HG02852 (cell line): ENCODE measurements around the gene CPXM1.
"Not testable (repeated sequence)": the region's sequence is repeated elsewhere in the genome, so short reads cannot be mapped to it uniquely, and the experiment has no call there.

Experiments used
- ATAC-seq: cut with Tn5 transposase; IDR thresholded peaks from one replicate; pipeline ENCODE4 v1.9.1; 2021; ENCODE audit warnings: mild to moderate bottlenecking, moderate library complexity; ENCODE audit not compliant: unreplicated experiment

The CPXM1 gene

DNA sequence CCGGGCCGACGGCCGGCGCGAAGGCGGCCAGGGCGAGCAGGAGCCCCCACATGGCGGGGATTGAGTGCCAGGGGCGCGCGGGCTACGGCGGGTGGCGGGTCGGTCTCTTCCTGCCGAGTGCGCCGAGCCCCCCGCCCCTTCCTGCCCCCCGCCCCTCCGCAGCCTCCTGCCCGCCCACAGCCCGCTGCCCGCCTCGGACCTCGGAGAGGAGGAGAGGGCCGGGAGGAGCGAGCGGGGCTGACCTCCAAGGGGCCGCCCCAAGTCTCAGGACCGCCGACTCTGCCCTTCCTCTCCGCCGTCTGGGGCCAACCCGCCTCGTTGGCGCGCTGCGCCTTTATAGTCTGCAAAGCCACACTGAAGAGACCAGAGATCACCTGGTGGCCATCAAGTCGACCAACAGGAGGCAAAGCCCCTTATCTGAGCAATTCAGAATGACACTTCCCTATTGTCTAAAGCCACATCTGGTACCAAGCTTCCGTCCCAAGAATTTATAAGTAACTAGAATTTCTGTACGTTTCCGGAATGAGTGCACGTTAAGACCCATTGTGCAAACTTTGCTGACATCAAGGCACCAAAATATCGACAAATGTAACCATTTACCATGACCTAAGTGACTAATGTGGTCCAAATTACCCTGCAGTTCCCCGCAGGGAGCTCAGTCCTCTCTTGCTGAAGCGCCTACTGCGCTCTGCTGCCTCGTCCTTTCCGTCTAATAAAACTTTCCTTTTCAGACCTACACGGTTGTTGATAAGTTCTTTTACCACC is at the start of gene CPXM1:
Gene CPXM1 (minus strand): TSS at position 107 of the 765 bp plus-strand sequence. CDS start 55 bp downstream, at position 52.
- ATAC-seq, result no peak

DNA sequence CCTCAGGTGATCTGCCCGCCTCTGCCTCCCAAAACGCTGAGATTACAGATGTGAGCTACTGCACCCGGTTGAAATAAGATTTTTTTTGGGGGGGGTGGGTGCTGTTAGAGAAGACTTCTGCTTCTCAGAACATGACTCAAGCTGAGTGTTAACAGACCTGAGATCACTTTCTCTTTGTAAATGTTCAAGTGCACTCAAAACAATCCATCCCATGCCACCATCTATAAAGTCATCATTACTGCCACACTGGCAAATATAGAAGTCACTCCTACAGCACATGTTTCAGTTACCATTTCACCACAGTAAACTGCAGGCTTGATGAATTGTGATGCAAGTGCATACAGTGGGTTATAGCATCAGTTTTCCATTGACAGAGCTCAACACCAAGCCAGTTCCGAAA is 49.1 kb upstream of the CPXM1 start:
- no peak for ATAC-seq

DNA sequence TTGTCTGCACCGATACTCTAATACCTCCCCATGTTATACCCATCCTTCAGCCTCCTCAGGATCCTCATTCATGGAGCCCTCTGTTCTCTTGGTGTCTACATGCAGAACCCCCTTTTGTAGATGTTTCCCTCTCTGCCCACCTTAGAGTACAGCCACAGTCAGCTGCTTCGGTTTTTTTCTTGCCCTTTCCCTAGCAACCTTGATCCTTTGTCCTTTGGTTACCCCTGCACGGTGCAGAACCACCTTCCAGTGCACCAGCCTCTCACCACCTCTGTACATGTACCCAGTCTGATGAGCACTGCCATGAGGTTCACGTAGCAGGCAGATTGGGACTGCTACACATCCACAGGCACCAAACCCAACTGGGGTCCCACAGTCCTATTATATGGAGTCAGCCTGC is 47.4 kb upstream of the CPXM1 start:
- no peak for ATAC-seq

DNA sequence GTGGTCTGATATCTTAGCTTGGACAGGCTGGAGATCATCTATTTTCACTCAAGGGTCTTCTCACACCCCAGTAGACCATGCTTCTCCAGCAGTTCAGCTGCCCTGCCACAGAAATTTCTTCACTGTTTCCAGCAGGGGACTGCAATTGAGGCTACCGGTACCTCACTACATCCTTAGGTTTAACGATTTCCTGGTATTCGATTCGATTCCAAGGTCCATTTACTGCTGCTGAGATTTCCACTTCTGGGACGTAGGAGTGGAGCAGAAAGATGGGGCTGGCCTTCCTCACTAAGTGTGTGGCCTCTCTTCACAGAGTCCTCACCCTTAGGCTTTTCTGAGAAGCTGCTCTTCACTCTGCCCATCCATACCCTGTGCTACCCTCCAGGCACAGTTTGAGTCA is 46.3 kb upstream of the CPXM1 start:
- ATAC-seq, result no peak

DNA sequence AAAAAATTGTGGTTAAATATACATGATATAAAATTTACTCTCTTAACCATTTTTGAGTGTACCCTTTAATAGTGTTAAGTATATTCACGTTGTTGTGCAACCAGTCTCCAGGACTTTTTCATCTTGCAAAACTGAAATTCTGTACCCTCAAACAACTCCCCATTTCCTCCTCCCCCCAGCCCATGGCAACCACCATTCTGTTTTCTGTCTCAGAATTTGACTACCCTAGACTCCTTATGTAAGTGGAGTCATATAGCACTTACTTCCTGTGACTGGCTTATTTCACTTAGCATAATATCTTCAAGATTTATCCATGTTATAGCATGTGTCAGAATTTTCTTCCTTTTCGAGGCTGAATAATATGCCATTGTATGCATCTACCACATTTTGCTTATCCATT is 45.2 kb upstream of the CPXM1 start:
- no peak for ATAC-seq

DNA sequence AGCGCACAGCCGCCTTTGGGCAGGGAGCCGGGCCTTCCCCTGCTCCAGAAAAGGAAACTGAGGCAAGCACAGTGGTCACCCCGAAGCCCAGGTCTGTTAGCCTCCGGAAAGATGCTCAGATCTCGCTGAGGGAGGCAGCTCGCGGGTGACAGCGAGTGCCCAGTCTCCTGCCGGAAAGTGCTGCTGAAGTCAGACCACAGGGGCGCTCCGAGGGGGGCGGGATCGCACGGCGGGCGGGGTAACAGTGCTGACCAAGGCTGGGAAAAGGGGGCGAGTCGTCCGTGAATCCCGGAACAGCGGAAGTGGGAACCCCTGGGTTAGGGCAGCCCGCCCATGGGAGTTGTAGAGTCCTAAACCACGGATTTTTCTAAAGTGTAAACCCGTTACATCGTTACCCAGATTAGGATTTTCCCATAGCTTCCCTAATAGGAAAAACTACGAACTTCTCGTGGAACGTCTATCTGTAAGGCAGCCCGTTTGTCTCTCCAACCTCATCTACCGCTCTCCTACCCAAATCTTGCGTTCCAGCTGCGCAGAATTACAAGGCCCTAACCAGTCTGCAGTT is 40.6 kb upstream of the CPXM1 start:
- peak; percentile 44 for ATAC-seq

DNA sequence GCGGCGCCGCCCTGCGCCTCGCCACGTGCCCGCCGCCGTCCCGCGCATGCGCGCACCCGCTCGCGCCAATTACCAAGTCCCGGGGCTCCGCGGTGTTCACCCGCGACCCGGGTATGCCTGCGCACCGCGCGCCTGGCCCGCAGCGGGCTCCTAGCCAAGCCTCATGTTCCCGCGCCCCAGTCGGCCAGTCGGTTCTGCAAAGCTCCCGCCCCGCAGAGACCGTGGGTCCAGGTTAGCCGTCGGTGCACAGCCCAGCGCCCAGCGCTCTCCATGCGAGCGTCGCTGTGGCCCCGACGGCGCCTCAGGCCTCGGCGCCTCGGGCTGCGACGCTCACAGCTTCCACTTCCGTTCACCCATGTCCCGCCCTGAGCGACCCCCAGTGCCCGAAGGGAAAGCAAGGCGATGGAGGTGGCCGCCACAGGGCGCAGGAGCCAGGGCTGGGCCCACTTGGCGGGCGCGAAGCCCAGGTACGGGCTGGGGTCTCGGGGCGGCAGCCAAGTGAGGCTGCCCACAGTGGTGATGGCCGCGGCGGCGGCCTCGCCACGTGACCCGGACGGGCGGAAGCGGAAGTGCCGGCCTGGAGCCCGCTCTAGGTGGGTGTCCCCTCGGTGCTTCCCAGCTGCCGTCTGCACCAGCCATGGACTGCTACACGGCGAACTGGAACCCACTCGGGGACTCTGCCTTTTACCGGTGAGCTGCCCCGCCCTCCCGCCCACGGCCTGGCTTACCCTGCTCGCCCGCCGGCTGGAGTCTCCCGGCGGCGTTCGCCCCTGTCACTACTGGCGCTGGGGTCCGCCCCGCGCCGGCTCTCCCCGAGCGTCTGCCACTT is 39.9 kb upstream of the CPXM1 start, which contains the start of the genes PCED1A and VPS16:
Gene PCED1A (minus strand): TSS at position 518 of the 829 bp plus-strand sequence. CDS start 743 bp downstream, outside the sequence.
Gene VPS16 (plus strand): TSS at position 608 of the 829 bp plus-strand sequence. CDS start 30 bp downstream, at position 638.
- peak; percentile 94 for ATAC-seq

DNA sequence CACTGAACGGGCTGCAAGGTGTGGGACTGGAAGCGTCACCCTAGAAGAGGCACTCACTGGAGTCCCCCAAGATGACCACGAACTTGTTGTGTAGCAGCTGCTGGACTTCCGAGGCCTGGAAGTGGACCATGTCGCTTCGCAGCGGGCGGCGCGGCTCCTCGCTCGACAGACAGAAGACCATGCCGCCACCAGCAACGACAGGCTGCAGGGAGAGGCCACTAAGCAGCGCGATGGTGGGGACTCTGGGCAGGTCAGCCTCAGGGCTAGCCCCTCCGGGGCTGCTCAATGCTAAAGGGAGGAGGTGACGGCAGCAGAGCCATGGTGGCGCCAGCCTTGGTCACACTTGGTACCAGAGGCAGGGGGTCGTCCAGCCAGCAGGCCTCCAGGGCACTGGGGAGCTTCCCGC is 39.3 kb upstream of the CPXM1 start:
- ATAC-seq, result no peak

DNA sequence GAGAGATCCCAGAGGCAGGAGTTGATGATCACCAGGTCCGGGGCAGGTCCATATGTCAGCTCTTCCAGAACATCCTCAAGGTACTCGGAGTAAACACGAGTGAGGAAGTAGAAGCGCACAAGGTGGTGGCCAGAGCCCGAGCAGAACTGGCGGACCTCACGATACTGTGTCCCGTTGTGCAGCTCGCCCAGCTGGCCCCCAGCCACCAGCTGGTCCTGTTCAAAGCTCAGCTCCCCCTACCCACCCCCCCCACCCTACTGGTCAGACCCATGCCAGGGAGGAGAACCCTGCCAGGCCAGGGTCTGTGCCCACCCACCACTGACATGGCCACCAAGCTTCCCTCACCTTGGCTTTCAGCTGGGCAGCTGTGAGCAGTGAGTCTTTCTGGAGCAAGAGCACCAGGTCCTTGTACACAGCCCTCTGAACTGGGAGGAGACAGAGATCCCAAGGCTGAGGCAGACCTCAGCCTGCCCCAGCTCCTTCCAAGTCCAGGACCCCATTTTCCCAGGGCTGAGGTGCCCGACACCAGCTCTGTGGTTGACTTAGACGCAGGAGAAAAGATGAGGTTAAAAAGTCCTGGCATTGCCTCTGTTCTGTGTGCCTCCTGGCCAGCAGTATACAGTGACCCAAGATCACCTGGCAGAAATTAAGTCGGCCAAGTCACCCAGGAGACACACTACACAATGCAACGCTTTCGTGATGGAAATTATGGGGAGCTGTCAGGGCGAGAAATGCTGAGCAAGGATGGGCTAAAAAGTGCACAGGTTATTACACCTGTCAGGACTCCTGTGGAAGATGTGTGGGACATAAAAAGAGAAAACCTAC is 38.6 kb upstream of the CPXM1 start:
- no peak for ATAC-seq

DNA sequence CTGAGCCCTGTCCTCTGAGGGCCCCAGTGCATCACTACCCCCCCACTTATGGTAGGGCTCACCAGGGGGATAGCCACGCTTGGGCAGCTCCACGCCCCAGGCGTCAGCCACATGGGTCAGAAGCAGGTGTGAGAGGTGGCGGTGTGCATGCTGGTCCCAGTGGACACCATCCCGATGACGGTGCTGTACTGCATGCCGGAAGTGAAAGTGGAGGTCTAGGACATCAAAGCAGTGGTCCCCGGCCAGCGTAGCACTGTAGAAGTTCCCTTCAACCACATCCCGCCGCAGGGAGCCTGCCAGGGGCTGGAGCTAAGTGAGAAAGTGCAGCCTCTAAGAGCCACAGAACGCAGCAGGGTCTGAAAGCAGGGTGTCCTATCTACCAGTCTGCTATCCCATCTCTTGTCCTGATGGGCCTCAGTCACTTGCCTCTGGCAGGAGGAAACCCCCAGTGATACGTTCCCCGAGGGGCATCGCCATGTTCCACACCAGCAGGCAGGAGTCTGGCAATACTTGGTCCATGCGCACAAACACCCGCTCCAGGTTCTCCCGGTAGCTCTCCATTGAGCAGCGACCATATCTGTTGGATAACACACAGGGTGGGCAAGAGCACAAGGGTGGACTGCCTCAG is 37.9 kb upstream of the CPXM1 start:
- no peak for ATAC-seq

DNA sequence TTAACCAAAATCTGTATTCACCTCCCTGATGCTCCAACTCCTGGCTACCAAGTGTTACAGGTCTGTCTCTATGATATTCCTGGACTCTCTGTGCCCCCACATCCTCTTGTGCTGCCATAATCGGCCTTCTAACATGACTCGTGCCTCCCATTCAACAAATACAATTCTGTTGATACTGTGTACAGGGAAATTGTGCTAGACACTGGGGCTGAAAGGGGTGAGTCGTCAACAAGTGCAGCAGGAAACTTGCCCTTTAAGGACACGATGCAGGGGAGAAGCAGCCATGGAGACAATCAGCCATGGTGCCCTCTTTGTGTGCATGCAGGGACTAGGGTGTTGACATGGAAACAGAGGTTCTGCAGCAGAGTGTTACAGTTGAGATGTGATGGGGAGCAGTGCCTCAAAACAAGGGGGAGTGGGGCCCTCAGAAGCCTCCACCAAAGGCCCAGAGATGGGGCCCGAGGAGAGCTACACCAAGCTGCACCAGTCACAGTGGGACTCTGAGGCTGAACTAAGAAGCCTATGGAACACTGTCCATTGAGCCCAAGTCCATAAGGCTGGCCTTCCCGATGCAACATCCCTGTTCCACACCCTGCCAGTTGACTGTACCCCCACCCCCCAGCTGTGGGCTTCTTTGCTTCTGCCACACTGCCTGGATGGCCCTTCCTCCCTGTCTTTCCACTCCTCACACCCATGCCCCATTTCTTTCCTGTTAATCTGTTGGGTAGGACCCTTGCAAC is 37.0 kb upstream of the CPXM1 start:
- ATAC-seq, result no peak

DNA sequence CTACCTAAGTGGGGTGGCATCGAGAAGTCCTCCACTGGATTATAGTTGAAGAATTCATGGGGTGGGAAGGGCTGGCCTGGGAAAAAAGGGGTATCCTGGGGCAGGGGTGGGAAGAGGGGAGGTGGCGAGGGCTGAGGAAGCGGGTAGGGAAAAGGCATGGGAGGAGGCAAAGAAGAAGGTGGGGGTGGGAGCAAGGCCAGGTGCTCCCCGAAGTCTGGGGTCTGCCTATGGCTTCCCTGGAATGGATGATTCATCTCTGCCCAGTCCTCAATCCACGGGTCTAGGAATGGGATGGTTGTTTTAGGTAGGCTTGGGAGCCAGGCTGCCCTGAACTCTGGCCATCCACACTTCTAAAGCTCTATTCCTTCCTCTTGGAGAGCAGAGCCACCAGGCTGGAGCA is 35.6 kb upstream of the CPXM1 start:
- ATAC-seq, result no peak

DNA sequence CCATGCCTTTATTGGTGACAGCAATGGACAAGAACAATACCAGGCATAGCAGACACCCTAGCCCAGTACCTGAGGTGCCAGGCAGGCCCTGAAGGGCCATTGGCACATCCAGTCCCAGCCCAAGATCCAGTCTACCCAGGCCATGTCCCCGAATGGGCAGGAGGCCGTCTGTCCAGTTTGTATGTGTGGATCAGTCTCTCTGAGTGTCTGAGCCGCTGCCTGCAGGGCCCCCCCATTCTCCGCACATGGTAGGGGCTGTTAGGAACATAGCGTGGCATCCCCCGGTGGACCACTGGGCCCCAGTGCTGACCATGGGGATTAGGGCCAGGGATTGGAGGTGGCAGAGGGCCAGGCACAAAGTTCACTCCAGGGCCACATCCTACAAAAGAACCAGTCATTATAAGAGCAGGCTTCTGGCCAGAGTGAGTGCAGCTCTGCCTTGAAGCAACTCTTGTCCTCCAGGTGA is 34.9 kb upstream of the CPXM1 start:
- ATAC-seq, result no peak

DNA sequence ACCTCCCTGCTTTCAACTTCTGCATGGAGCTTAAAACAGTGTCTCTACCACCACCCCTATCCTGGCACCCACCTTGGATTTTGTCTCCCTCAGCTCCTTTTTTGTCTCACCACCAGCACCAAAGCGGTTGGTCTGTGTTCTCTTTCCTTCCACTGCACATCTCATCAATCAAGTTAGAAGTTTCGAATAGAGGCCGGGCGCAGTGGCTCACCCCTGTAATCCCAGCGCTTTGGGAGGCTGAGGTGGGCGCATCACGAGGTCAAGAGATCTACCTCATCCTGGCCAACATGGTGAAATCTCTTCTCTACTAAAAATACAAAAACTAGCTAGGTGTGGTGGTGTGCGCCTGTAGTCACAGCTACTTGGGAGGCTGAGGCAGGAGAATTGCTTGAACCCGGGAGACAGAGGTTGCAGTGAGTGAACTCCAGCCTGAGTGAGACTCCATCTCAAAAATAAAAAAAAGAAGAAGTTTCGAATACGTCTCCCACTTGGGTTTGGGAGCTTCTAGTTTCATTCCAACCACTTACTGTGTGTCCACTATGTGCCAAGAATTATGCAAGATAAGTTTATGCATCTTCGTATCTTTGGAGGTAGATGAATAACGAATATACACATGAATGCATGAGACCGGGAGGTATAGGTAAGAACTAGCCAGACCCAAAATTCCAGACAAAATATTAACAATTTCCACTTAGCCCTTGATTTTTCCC is 34.1 kb upstream of the CPXM1 start:
- no peak for ATAC-seq

DNA sequence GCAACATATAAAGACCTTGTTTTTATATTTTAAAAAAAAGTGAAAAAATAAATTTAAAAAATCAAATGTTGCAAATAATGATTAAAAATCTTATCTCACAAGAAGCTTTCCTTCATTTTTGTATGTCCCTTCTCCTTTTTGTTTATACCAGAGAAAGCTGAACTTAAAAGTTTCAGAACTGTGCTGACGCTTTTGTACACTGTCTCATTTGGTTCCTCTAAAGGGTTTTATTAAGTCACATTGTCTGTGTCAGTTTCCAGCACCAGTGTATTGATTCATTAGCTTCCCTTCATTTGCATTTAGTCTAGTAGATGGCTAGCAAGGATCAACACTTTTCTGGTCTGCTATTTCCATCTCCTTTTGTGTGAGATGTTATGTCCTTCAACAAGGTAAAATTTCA is 33.3 kb upstream of the CPXM1 start:
- no peak for ATAC-seq

DNA sequence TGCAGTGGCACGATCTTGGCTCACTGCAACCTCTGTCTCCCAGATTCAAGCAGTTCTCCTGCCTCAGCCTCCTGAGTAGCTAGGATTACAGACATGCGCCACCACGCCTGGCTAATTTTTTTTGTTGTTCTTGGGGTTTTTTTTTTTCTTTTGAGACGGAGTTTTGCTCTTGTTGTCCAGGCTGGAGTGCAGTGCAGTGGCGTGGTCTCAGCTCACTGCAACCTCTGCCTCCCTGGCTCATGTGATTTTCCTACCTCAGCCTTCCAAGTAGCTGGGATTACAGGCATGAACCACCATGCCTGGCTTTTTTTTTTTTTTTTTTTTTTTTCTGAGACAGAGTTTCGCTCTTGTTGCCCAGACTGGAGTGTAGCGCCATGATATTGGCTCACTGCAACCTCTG is 30.8 kb upstream of the CPXM1 start:
- not testable (repeated sequence) for ATAC-seq

DNA sequence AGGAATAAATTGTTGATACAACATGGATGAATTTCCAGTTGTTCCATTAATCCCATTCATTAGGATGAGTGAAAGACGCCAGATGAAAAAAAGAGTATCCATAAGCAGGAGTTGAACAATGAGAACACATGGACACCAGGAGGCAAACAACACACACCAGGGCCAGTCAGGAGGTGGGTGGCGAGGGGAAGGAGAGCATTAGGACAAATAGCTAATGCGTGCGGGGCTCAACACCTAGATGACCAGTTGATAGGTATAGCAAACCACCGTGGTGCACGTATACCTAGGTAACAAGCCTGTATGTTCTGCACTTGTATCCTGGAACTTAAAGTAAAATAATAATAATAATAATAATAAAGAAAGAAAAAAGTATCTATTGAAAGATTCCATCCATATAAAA is 28.9 kb upstream of the CPXM1 start:
- no peak for ATAC-seq

DNA sequence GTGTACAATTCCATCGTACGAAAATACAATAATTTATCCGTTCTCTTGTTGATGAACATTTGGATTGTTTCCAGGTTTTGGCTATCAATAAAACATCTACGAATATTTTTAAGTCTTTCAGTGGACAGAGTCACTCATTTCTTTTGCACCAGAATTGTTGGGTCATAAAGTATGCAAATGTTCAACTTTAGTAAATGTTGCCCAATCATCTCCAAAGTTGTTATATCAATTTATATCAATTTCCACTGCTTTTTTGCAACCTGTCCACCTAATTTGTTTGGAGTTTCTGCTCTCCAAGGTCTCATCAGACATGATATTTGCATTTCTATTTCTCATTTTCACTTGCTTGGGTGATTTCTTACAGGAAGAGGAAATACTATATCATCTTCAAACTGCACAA is 26.2 kb upstream of the CPXM1 start:
- no peak for ATAC-seq

DNA sequence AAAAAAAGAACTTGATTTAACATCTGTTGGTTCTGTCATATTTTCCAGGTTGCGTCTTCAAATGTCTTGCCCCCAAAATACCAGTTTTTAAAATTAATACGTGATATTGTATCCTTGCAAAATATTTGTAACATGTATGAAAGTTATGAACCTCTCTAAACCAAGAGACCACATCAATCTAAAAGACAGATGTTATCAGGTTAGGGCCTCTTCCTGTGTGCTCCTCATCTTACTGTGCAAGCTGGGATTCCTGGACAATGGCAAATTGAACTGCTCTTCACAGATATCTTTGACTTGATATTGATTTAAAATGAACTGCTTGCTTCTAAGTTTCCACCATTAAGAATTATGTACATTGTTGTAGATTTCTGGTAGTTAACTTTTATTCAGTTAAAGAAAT is 25.3 kb upstream of the CPXM1 start:
- ATAC-seq, result no peak
